Smooth muscle cell (in vitro differentiated cells): ENCODE measurements around the gene RERE. TPM values are rescaled to one million over a fixed set of nuclear protein-coding genes. Genes with fewer than 3 reads are reported as not detected.

Experiments
- DNase-seq: peaks from one replicate; lab custom pipeline; 2025; ENCODE audit not compliant: unreplicated experiment; lab: John Stamatoyannopoulos, UW
- H2AFZ ChIP-seq: fragments of 200-600 bp; sonication (generic); 2 replicates; pipeline ENCODE4 v1.6.0; 2016; ENCODE audit warnings: antibody characterized with exemption, low read depth, mild to moderate bottlenecking
- H3F3A ChIP-seq: fragments of 200-600 bp; sonication (generic); 2 replicates; pipeline ENCODE4 v1.6.0; 2017; ENCODE audit warnings: antibody characterized with exemption, low read depth
- H3K27ac ChIP-seq: fragments of 200-600 bp; sonication (generic); 2 replicates; pipeline ENCODE4 v1.5.1; 2016; ENCODE audit warnings: low read depth, mild to moderate bottlenecking
- H3K27me3 ChIP-seq: fragments of 200-600 bp; sonication (generic); 2 replicates; pipeline ENCODE4 v1.6.1; 2016; ENCODE audit warnings: low read depth, mild to moderate bottlenecking
- H3K36me3 ChIP-seq: fragments of 200-600 bp; sonication (generic); 2 replicates; pipeline ENCODE4 v1.5.1; 2016; ENCODE audit warnings: low read depth
- H3K4me1 ChIP-seq: fragments of 200-600 bp; sonication (generic); 2 replicates; pipeline ENCODE4 v1.5.1; 2016; ENCODE audit warnings: low read depth
- H3K4me2 ChIP-seq: fragments of 200-600 bp; sonication (generic); 2 replicates; pipeline ENCODE4 v1.6.0; 2016; ENCODE audit warnings: mild to moderate bottlenecking
- H3K4me3 ChIP-seq: fragments of 200-600 bp; sonication (generic); 2 replicates; pipeline ENCODE4 v1.5.1; 2016; ENCODE audit warnings: mild to moderate bottlenecking
- H3K79me2 ChIP-seq: fragments of 200-600 bp; sonication (generic); 2 replicates; pipeline ENCODE4 v1.6.0; 2016; ENCODE audit warnings: low read depth, mild to moderate bottlenecking
- H3K9ac ChIP-seq: fragments of 200-600 bp; sonication (generic); 2 replicates; pipeline ENCODE4 v1.6.0; 2016; ENCODE audit warnings: low read depth
- H3K9me3 ChIP-seq: fragments of 200-600 bp; sonication (generic); replicated peaks from 2 replicates; pipeline ENCODE4 v1.5.1; 2016; ENCODE audit warnings: low read depth
- H4K20me1 ChIP-seq: fragments of 200-600 bp; sonication (generic); 2 replicates; pipeline ENCODE4 v1.6.0; 2016; ENCODE audit warnings: low read depth
- CTCF ChIP-seq: fragments of 200-600 bp; sonication (generic); IDR thresholded peaks from 2 replicates; pipeline ENCODE4 v1.5.1; 2017; ENCODE audit warnings: borderline replicate concordance, mild to moderate bottlenecking, antibody characterized with exemption; ENCODE audit not compliant: insufficient read depth, poor library complexity, severe bottlenecking
- WGBS: methylation state at CpG from one replicate; pipeline ENCODE4 v1.1.7; 2016; ENCODE audit warnings: low lambda C conversion rate; 5-methylcytosine and 5-hydroxymethylcytosine counted together
- polyA plus RNA-seq: library from polyadenylated mRNA; unstranded; fragments of >200 nt; fragmentation: Nextera tagmentation; extraction: Ambion mirVana; gene quantifications from 2 replicates; pipeline ENCODE4 v1.2.1, GENCODE V29; 2016
- total RNA-seq: library from RNA; depleted of rRNA; stranded (reverse); fragments of >200 nt; gene quantifications from 2 replicates; pipeline ENCODE4 v1.2.3, GENCODE V29; 2014

Gene RERE
- total and polyA plus RNA-seq, 2 experiments from 2014 or later: 45.6 to 59.2 TPM

GRCh38 chr1:8816264-8816663 is 1.2 kb downstream of the RERE start:
- DNase-seq: no peak
- peak overlapping the region; percentile 90 for H3K27ac ChIP-seq
- peak overlapping the region; percentile 96 for H3K9ac ChIP-seq
- WGBS: 16% methylated on average over 3 of the region's 3 CpGs
- no peaks in the 10 kb centered on the region for H3K9me3 ChIP-seq
- H3K4me1 ChIP-seq: peaks cover 26% of the 10 kb centered on the region
- peak overlapping the region; percentile 89 for H3K4me2 ChIP-seq
- peaks cover 61% of the 10 kb centered on the region for H3K79me2 ChIP-seq
- H3K27me3 ChIP-seq: no peaks in the 10 kb centered on the region
- peak overlapping the region; percentile 99 for H3K4me3 ChIP-seq
- TF ChIP-seq CTCF: no peak
- peaks cover 23% of the 10 kb centered on the region for H3F3A ChIP-seq
- H3K36me3 ChIP-seq: no peaks in the 10 kb centered on the region
- peaks cover 40% of the 10 kb centered on the region for H4K20me1 ChIP-seq
- peak overlapping the region; percentile 83 for H2AFZ ChIP-seq

GRCh38 chr1:8815582-8816151 is 1.8 kb downstream of the RERE start:
- Histone ChIP-seq H3F3A (peaks cover 23% of the 10 kb centered on the region), H3K27me3 (no peaks in the 10 kb centered on the region), H3K4me3 (peak overlapping the region; percentile 99), H2AFZ (peak overlapping the region; percentile 2), H3K79me2 (peaks cover 67% of the 10 kb centered on the region), H3K4me2 (peak overlapping the region; percentile 89), H4K20me1 (peaks cover 46% of the 10 kb centered on the region), H3K4me1 (peaks cover 25% of the 10 kb centered on the region), H3K27ac (peak overlapping the region; percentile 90), H3K9me3 (no peaks in the 10 kb centered on the region), H3K36me3 (no peaks in the 10 kb centered on the region), H3K9ac (peak overlapping the region; percentile 96)
- TF ChIP-seq CTCF: no peak
- WGBS: 0% methylated on average over 2 of the region's 2 CpGs
- no peak for DNase-seq

GRCh38 chr1:8814865-8815264 is 2.6 kb downstream of the RERE start:
- WGBS: 44% methylated on average over 5 of the region's 5 CpGs
- Histone ChIP-seq H3K27me3 (no peaks in the 10 kb centered on the region), H2AFZ (no peak overlapping the region), H3F3A (peaks cover 23% of the 10 kb centered on the region), H3K79me2 (peaks cover 75% of the 10 kb centered on the region), H3K4me1 (peaks cover 25% of the 10 kb centered on the region), H3K27ac (peak overlapping the region; percentile 90), H4K20me1 (peaks cover 54% of the 10 kb centered on the region), H3K36me3 (no peaks in the 10 kb centered on the region), H3K4me2 (peak overlapping the region; percentile 89), H3K9ac (no peak overlapping the region), H3K4me3 (peak overlapping the region; percentile 99), H3K9me3 (no peaks in the 10 kb centered on the region)
- no peak for DNase-seq
- TF ChIP-seq CTCF: no peak

GRCh38 chr1:8813991-8814390 is 3.4 kb downstream of the RERE start:
- Histone ChIP-seq H3K36me3 (no peaks in the 10 kb centered on the region), H3K9ac (no peak overlapping the region), H3K9me3 (no peaks in the 10 kb centered on the region), H3K27me3 (no peaks in the 10 kb centered on the region), H3K27ac (peak overlapping the region; percentile 23), H4K20me1 (peaks cover 63% of the 10 kb centered on the region), H3K4me3 (peak overlapping the region; percentile 2), H3K79me2 (peaks cover 84% of the 10 kb centered on the region), H3F3A (peaks cover 20% of the 10 kb centered on the region), H3K4me2 (peak overlapping the region; percentile 89), H3K4me1 (peaks cover 26% of the 10 kb centered on the region), H2AFZ (no peak overlapping the region)
- no peak for DNase-seq
- TF ChIP-seq CTCF: no peak
